Smooth muscle cell (in vitro differentiated cells): ENCODE results near the gene KCNQ1OT1. TPM values are rescaled to one million over a fixed set of nuclear protein-coding genes. Genes with fewer than 3 reads are reported as not detected.

Source experiments
- DNase-seq: peaks from one replicate; lab custom pipeline; 2025; ENCODE audit not compliant: unreplicated experiment; lab: John Stamatoyannopoulos, UW
- H2AFZ ChIP-seq: fragments of 200-600 bp; sonication (generic); 2 replicates; pipeline ENCODE4 v1.6.0; 2016; ENCODE audit warnings: antibody characterized with exemption, low read depth, mild to moderate bottlenecking
- H3F3A ChIP-seq: fragments of 200-600 bp; sonication (generic); 2 replicates; pipeline ENCODE4 v1.6.0; 2017; ENCODE audit warnings: antibody characterized with exemption, low read depth
- H3K27ac ChIP-seq: fragments of 200-600 bp; sonication (generic); 2 replicates; pipeline ENCODE4 v1.5.1; 2016; ENCODE audit warnings: low read depth, mild to moderate bottlenecking
- H3K27me3 ChIP-seq: fragments of 200-600 bp; sonication (generic); 2 replicates; pipeline ENCODE4 v1.6.1; 2016; ENCODE audit warnings: low read depth, mild to moderate bottlenecking
- H3K36me3 ChIP-seq: fragments of 200-600 bp; sonication (generic); 2 replicates; pipeline ENCODE4 v1.5.1; 2016; ENCODE audit warnings: low read depth
- H3K4me1 ChIP-seq: fragments of 200-600 bp; sonication (generic); 2 replicates; pipeline ENCODE4 v1.5.1; 2016; ENCODE audit warnings: low read depth
- H3K4me2 ChIP-seq: fragments of 200-600 bp; sonication (generic); 2 replicates; pipeline ENCODE4 v1.6.0; 2016; ENCODE audit warnings: mild to moderate bottlenecking
- H3K4me3 ChIP-seq: fragments of 200-600 bp; sonication (generic); 2 replicates; pipeline ENCODE4 v1.5.1; 2016; ENCODE audit warnings: mild to moderate bottlenecking
- H3K79me2 ChIP-seq: fragments of 200-600 bp; sonication (generic); 2 replicates; pipeline ENCODE4 v1.6.0; 2016; ENCODE audit warnings: low read depth, mild to moderate bottlenecking
- H3K9ac ChIP-seq: fragments of 200-600 bp; sonication (generic); 2 replicates; pipeline ENCODE4 v1.6.0; 2016; ENCODE audit warnings: low read depth
- H3K9me3 ChIP-seq: fragments of 200-600 bp; sonication (generic); replicated peaks from 2 replicates; pipeline ENCODE4 v1.5.1; 2016; ENCODE audit warnings: low read depth
- H4K20me1 ChIP-seq: fragments of 200-600 bp; sonication (generic); 2 replicates; pipeline ENCODE4 v1.6.0; 2016; ENCODE audit warnings: low read depth
- WGBS: methylation state at CpG from one replicate; pipeline ENCODE4 v1.1.7; 2016; ENCODE audit warnings: low lambda C conversion rate; 5-methylcytosine and 5-hydroxymethylcytosine counted together
- polyA plus RNA-seq: library from polyadenylated mRNA; unstranded; fragments of >200 nt; fragmentation: Nextera tagmentation; extraction: Ambion mirVana; gene quantifications from 2 replicates; pipeline ENCODE4 v1.2.1, GENCODE V29; 2016
- total RNA-seq: library from RNA; depleted of rRNA; stranded (reverse); fragments of >200 nt; gene quantifications from 2 replicates; pipeline ENCODE4 v1.2.3, GENCODE V29; 2014
- TF ChIP-seq, protein P1 (sequence below): fragments of 200-600 bp; sonication (generic); IDR thresholded peaks from 2 replicates; pipeline ENCODE4 v1.5.1; 2017; ENCODE audit warnings: borderline replicate concordance, mild to moderate bottlenecking, antibody characterized with exemption; ENCODE audit not compliant: insufficient read depth, poor library complexity, severe bottlenecking

KCNQ1OT1 gene
- total and polyA plus RNA-seq, 2 experiments from 2014 or later: 1.6 to 9.8 TPM

- H3K27ac ChIP-seq: no peak overlapping the region
- 91% methylated on average over 15 of the region's 15 CpGs for WGBS
Measured at GRCh38 chr11:2715716-2716350, 16.0 kb upstream of the KCNQ1OT1 start.

DNA sequence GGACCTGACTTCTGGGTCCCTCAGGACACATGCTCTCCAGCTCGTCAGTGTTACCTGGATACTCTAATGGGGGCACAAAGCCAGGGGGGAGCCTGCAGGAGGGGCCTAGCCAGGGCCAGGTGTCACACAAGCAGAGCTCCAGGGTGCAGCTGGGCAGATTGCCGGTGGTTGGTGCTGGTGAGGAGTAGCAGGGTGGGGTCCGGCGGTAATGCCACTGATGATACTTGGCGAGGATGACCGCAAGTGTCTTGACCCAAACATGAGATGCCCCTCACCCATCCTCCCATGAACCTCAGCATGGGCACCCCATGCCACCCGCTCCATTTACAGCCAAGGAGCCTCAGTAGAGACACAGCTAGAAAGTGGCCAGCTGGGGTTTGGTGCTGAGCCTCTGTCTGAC is 15.1 kb upstream of the KCNQ1OT1 start:
- Histone ChIP-seq H3K9ac (no peak overlapping the region), H3K4me1 (peaks cover 10% of the 10 kb centered on the region), H3K4me2 (no peak overlapping the region), H4K20me1 (no peaks in the 10 kb centered on the region), H3K79me2 (no peaks in the 10 kb centered on the region), H3K27ac (no peak overlapping the region), H3K4me3 (no peak overlapping the region), H2AFZ (no peak overlapping the region), H3F3A (peaks cover 4% of the 10 kb centered on the region), H3K36me3 (no peaks in the 10 kb centered on the region), H3K9me3 (no peaks in the 10 kb centered on the region), H3K27me3 (no peaks in the 10 kb centered on the region)
- TF ChIP-seq, protein P1, sequence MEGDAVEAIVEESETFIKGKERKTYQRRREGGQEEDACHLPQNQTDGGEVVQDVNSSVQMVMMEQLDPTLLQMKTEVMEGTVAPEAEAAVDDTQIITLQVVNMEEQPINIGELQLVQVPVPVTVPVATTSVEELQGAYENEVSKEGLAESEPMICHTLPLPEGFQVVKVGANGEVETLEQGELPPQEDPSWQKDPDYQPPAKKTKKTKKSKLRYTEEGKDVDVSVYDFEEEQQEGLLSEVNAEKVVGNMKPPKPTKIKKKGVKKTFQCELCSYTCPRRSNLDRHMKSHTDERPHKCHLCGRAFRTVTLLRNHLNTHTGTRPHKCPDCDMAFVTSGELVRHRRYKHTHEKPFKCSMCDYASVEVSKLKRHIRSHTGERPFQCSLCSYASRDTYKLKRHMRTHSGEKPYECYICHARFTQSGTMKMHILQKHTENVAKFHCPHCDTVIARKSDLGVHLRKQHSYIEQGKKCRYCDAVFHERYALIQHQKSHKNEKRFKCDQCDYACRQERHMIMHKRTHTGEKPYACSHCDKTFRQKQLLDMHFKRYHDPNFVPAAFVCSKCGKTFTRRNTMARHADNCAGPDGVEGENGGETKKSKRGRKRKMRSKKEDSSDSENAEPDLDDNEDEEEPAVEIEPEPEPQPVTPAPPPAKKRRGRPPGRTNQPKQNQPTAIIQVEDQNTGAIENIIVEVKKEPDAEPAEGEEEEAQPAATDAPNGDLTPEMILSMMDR: no peak
- 98% methylated on average over 7 of the region's 7 CpGs for WGBS
- no peak for DNase-seq

More at GRCh38 chr11:2715716-2716350, 16.0 kb upstream of the KCNQ1OT1 start:
- no peak overlapping the region for H2AFZ ChIP-seq
- no peaks in the 10 kb centered on the region for H3K79me2 ChIP-seq
- TF ChIP-seq, protein P1: no peak
- peaks cover 20% of the 10 kb centered on the region for H3K4me1 ChIP-seq
- H4K20me1 ChIP-seq: no peaks in the 10 kb centered on the region
- H3K9me3 ChIP-seq: no peaks in the 10 kb centered on the region
- H3K4me3 ChIP-seq: no peak overlapping the region
- H3K4me2 ChIP-seq: no peak overlapping the region
- H3K9ac ChIP-seq: no peak overlapping the region
- H3K36me3 ChIP-seq: no peaks in the 10 kb centered on the region
- no peaks in the 10 kb centered on the region for H3F3A ChIP-seq
- no peaks in the 10 kb centered on the region for H3K27me3 ChIP-seq
- no peak for DNase-seq

GRCh38 chr11:2714463-2714800 is 14.6 kb upstream of the KCNQ1OT1 start:
- H4K20me1 ChIP-seq: no peaks in the 10 kb centered on the region
- no peaks in the 10 kb centered on the region for H3K9me3 ChIP-seq
- no peak overlapping the region for H3K4me3 ChIP-seq
- 94% methylated on average over 9 of the region's 9 CpGs for WGBS
- no peak overlapping the region for H3K4me2 ChIP-seq
- H3K27ac ChIP-seq: no peak overlapping the region
- H3K27me3 ChIP-seq: no peaks in the 10 kb centered on the region
- no peak overlapping the region for H2AFZ ChIP-seq
- H3K4me1 ChIP-seq: peaks cover 9% of the 10 kb centered on the region
- no peak for DNase-seq
- TF ChIP-seq, protein P1: no peak
- H3K36me3 ChIP-seq: no peaks in the 10 kb centered on the region
- H3K9ac ChIP-seq: no peak overlapping the region
- H3K79me2 ChIP-seq: no peaks in the 10 kb centered on the region
- H3F3A ChIP-seq: peaks cover 4% of the 10 kb centered on the region
